ENCODE data around the gene DACH1. TPM values are rescaled to one million over a fixed set of nuclear protein-coding genes. Genes with fewer than 3 reads are reported as not detected.

The DACH1 gene
- total RNA-seq, 4 donors from 2014 or later: 0.38 to 5.8 (median 2.5) TPM

DNA sequence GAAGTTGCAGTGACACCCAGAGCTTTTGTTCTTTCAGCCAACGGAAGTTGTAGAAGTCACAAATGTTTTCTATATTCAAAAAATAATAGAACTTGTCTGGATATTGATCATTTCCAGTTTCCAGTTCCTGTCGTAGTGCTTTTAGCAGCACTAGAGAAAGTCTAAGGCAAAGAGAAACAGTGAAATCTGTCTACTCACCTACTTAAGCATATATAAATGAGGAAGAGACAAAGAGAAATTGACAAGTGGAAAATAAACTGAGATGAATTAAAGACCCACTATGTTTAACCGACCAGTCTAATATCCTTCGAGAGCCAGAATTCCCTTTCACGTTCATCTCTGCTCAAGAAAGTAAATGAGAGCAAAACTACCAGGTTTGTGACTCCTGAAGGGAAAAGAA, 36.7 kb downstream of the DACH1 start:
- 67 to 68% methylated on average over 5 of the region's 5 CpGs for WGBS, 2 donors
- H3K4me3 ChIP-seq (ENCODE audit: low read depth, poor library complexity, severe bottlenecking): no peak overlapping the region
- DNase-seq (ENCODE audit: low spot score in 2 of 2): no peak
- TF ChIP-seq CTCF (IDR thresholded peaks at IDR 0.05): no peak
- no peak for TF ChIP-seq POLR2A (IDR thresholded peaks at IDR 0.05)
- intact Hi-C loops (cut with DNase I; ENCODE audit: low total_unique reads): no loop called here

DNA sequence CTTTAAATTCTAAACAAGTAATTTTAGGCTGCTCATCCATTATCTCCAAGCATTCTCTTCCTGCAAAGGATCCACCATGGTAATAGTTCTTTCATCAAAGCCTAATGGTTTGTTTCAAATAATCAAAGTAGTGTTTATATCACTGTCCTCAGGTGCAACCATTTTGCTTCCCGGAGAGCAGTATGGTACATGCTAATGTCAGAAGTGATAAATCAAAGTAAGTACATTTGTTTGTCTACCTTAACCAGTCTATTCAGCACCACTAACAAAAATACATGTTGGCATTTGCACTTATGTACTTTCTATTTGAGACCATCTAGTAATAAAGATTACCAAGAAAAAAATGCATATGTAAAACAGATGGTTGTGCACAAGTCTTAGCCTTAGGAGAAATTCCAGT, 37.5 kb downstream of the DACH1 start:
- TF ChIP-seq CTCF (IDR thresholded peaks at IDR 0.05) (no peak), POLR2A (IDR thresholded peaks at IDR 0.05) (no peak)
- WGBS, 2 donors: 28 to 33% methylated on average over 1 of the region's 1 CpG
- H3K4me3 ChIP-seq (ENCODE audit: low read depth, poor library complexity, severe bottlenecking): no peak overlapping the region
- intact Hi-C loops (cut with DNase I; ENCODE audit: low total_unique reads): no loop called here
- DNase-seq (ENCODE audit: low spot score in 2 of 2): no peak

DNA sequence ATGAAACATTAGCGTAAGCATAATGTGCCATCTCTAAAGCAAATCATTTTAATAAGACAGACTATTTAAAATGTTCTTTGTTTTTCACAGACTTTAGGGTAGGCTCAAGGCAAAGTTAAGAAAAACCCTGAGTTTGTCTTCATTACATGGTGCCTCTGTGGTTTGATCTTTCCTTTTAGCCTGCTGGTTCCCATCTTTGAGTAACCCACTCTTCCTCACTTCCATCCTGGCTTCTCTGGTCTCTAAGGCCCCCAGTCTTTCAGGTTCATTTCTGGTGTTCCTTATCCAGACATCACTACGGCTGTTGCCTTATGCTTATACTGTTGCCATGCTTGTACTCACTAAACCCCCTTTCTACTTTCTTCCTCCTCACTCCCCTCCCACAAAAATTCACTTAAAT, 38.4 kb downstream of the DACH1 start:
- H3K4me3 ChIP-seq (ENCODE audit: low read depth, poor library complexity, severe bottlenecking): no peak overlapping the region
- TF ChIP-seq CTCF (IDR thresholded peaks at IDR 0.05) (no peak), POLR2A (IDR thresholded peaks at IDR 0.05) (no peak)
- 87 to 88% methylated on average over 2 of the region's 2 CpGs for WGBS, 2 donors
- intact Hi-C loops (cut with DNase I; ENCODE audit: low total_unique reads): no loop called here
- no peak for DNase-seq (ENCODE audit: low spot score in 2 of 2)

DNA sequence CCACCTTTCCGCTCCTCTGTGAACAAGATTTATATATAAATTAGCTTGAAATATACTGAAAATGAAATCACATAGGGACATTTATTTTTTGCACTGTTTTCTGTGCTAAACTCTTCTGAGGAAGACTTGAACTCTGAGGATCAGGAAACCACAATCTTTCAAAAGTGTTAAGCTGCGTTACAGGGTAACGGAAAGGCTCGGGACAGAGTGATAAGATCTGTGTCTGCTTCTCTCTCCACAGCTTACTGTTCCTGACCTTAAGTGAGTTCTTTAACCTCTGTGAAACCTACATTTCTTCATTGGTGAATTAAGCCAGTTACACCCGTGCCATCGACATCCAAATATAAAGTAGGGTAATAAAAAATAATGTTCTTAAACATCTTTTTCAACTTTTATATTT, 38.9 kb downstream of the DACH1 start:
- DNase-seq (ENCODE audit: low spot score in 2 of 2): no peak
- TF ChIP-seq CTCF (IDR thresholded peaks at IDR 0.05) (no peak), POLR2A (IDR thresholded peaks at IDR 0.05) (no peak)
- intact Hi-C loops (cut with DNase I; ENCODE audit: low total_unique reads): no loop called here
- WGBS, 2 donors: 61 to 71% methylated on average over 6 of the region's 6 CpGs
- H3K4me3 ChIP-seq (ENCODE audit: low read depth, poor library complexity, severe bottlenecking): no peak overlapping the region

DNA sequence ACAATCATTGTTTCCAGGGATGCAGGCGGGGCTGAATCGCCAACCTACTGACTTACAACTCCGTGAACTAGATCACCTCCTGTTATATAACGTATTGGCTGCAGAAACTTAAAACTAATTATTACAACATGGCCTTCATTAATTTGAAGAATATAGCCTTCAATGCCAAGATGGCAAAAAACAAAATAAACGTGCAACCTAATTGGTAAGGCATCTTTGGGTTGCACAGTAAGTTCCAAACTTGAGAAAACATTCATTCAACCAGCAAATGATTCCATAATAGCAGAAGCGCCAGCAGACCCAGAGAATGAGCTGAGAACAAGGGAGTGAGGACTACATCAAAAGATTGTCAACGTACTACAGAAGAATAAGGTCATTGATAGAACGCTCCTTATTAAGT, 39.8 kb downstream of the DACH1 start:
- no peak for DNase-seq (ENCODE audit: low spot score in 2 of 2)
- intact Hi-C loops (cut with DNase I; ENCODE audit: low total_unique reads): no loop called here
- TF ChIP-seq CTCF (IDR thresholded peaks at IDR 0.05) (no peak), POLR2A (IDR thresholded peaks at IDR 0.05) (no peak)
- H3K4me3 ChIP-seq (ENCODE audit: low read depth, poor library complexity, severe bottlenecking): no peak overlapping the region
- WGBS, 2 donors: 80 to 81% methylated on average over 8 of the region's 8 CpGs

DNA sequence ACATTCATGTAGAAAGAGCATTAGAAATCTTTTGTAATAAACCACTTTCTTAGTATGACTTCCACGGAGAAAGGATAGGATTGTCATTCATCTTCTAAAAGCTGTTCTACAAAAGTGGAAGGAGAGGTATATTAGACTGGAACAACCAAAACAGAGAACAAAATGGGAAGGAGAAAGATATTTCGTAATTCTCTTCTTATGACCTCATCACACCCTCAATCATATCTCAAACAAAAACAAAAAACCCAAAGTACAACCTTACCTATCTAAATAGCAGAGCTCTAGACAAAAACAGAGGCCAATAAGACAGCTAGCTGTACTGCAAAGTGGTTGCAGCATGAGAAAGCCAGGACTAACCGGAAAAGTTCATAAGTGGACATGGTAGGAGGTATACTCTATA, 46.3 kb downstream of the DACH1 start:
- TF ChIP-seq POLR2A (IDR thresholded peaks at IDR 0.05) (no peak), CTCF (IDR thresholded peaks at IDR 0.05) (no peak)

More for the DNA sequence above, 46.3 kb downstream of the DACH1 start:
- no peak overlapping the region for H3K4me3 ChIP-seq (ENCODE audit: low read depth, poor library complexity, severe bottlenecking)
- DNase-seq (ENCODE audit: low spot score in 2 of 2): no peak
- intact Hi-C loops (cut with DNase I; ENCODE audit: low total_unique reads): no loop called here
- 76 to 89% methylated on average over 3 of the region's 3 CpGs for WGBS, 2 donors

Data from lower leg skin (tissue), 4 donors.